ENCODE measurements around the gene SF3A2.

SF3A2 gene

DNA sequence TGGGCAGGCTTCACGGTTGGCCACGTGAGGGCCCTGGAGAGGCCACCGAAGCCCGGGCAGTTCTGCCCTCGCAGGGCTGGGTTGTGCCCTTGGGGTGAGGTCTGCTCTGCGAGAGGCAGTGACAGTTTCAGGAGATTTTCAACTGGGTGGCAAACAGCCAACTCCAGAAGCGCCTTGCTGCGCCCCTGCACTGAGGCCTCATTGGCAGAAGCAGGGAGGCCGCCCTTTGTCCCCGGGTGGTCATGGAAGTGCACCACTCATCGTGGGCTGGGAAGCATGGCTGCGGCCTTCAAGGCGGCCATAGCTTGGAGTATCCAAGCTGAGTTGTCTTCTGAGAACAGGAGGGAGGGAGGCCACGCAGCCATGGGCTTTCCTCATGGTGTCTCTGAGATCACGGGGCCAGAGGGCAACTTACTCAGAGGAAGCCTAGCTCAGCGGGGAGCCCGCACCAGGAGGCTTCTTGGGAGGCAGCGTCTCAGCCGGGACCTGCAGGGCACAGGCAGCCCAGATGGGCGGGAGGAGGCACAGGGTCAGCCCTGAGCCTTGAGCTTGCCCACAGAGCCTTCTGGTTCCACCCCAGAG is 15.3 kb upstream of the SF3A2 start:
- TF ChIP-seq, protein P1, sequence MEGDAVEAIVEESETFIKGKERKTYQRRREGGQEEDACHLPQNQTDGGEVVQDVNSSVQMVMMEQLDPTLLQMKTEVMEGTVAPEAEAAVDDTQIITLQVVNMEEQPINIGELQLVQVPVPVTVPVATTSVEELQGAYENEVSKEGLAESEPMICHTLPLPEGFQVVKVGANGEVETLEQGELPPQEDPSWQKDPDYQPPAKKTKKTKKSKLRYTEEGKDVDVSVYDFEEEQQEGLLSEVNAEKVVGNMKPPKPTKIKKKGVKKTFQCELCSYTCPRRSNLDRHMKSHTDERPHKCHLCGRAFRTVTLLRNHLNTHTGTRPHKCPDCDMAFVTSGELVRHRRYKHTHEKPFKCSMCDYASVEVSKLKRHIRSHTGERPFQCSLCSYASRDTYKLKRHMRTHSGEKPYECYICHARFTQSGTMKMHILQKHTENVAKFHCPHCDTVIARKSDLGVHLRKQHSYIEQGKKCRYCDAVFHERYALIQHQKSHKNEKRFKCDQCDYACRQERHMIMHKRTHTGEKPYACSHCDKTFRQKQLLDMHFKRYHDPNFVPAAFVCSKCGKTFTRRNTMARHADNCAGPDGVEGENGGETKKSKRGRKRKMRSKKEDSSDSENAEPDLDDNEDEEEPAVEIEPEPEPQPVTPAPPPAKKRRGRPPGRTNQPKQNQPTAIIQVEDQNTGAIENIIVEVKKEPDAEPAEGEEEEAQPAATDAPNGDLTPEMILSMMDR (conservative IDR thresholded peaks at IDR 0.05; ENCODE audit: control insufficient read depth, insufficient read depth, low read depth, low read length): no peak
- H3K4me3 ChIP-seq (ENCODE audit: control insufficient read depth, low read depth, low read length): no peak overlapping the region
- DNase-seq (ENCODE audit: low read depth): peak; percentile 94

- TF ChIP-seq, protein P1 (conservative IDR thresholded peaks at IDR 0.05; ENCODE audit: control insufficient read depth, insufficient read depth, low read depth, low read length): peak; percentile 28
- no peak overlapping the region for H3K4me3 ChIP-seq (ENCODE audit: control insufficient read depth, low read depth, low read length)
- DNase-seq (ENCODE audit: low read depth): no peak
Observed at GRCh38 chr19:2221918-2222317, 14.7 kb upstream of the SF3A2 start.

DNA sequence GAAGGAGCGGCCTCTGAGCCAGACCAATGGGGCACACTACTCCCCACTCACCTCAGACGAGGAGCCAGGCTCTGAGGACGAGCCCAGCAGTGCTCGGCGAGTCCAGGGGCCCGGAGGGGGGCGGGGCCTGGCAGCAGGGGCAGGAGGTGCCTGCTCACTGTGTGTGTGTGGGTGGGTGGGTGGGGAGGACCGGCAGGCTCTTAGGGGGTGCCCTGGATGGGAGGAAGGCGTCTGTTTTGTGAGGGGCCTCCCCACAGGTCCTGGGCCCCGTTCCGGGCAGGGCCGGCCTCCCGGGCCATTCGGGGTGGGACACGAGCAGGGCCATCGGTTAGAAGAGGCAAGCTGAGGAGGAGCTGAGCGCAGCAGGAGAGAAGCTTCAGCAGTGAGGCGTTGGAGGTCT is 13.2 kb upstream of the SF3A2 start:
- DNase-seq (ENCODE audit: low read depth): no peak
- no peak overlapping the region for H3K4me3 ChIP-seq (ENCODE audit: control insufficient read depth, low read depth, low read length)
- TF ChIP-seq, protein P1 (conservative IDR thresholded peaks at IDR 0.05; ENCODE audit: control insufficient read depth, insufficient read depth, low read depth, low read length): no peak

GRCh38 chr19:2223959-2224358 is 12.7 kb upstream of the SF3A2 start:
- DNase-seq (ENCODE audit: low read depth): no peak
- TF ChIP-seq, protein P1 (conservative IDR thresholded peaks at IDR 0.05; ENCODE audit: control insufficient read depth, insufficient read depth, low read depth, low read length): no peak
- no peak overlapping the region for H3K4me3 ChIP-seq (ENCODE audit: control insufficient read depth, low read depth, low read length)

DNA sequence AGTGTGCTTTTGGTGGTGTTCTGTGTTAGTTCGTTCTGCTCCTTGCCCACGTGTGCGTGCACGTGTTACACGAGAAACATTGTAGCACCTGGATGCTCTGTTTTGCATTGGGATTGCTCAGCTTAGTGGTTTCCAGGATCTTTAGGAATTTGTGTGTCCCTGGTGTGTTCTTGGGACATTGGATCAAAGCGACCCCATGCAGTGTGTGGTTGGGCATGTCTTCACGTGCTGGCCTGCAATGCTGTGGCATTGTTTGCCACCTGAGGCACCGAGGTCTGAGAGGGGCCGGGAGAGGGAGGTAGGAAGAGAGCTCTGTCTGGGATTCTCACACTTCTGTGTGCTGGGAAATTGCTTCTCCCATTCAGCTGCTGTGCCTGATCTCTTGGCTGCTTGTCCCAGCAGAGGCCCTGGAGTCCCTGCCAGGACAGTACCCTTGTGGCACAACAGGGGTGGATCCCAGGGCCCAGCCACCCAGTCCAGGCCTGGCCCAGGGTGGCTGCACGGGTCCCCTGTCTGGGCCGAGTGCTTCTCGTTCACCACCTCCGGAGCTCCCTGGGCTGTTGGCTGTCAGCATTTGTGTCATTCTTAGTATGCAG is 11.8 kb upstream of the SF3A2 start:
- no peak overlapping the region for H3K4me3 ChIP-seq (ENCODE audit: control insufficient read depth, low read depth, low read length)
- DNase-seq (ENCODE audit: low read depth): no peak
- TF ChIP-seq, protein P1 (conservative IDR thresholded peaks at IDR 0.05; ENCODE audit: control insufficient read depth, insufficient read depth, low read depth, low read length): no peak

DNA sequence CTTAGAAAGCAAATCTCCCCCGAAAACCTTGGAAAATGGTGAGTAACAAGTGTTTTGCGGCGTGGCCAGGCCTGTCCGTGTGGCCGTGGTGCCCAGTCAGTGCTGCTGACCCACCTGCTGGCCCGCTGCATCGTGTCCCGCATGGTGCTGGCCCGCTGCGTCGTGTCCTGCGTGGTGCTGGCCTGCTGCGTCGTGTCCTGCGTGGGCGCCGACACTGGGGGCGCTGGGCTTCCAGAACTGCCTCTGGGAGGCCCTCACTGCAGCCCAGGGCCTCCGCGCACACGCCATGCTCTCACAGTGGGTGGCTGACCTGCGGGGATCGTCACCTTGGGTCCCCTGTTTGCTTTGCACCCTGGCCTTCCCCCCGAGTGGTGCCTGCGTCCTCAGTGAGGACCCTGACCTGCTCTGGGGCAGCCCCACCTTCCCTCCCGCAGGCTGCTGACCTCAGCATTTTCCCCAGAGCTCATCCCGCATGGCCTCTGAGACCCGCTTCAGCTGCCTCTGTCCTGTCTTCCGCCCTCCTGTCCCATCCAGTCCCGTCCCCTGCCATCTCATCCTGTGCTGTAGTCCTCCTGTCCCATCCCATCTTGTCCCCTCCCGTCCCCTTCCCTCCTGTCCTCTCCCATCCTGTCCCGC is 11.1 kb upstream of the SF3A2 start:
- DNase-seq (ENCODE audit: low read depth): no peak
- no peak overlapping the region for H3K4me3 ChIP-seq (ENCODE audit: control insufficient read depth, low read depth, low read length)
- TF ChIP-seq, protein P1 (conservative IDR thresholded peaks at IDR 0.05; ENCODE audit: control insufficient read depth, insufficient read depth, low read depth, low read length): no peak
